Activated CD4-positive, CD25-positive, alpha-beta regulatory T cell treated with anti-CD3 and anti-CD28 coated beads, Interleukin-2, amount 50 U/mL, for 72 hours (primary cell): ENCODE data around the gene MRPS25.
"Not testable (repeated sequence)": the region's sequence is repeated elsewhere in the genome, so short reads cannot be mapped to it uniquely, and the experiment has no call there.

ENCODE experiments used
- DNase-seq: peaks from one replicate; pipeline ENCODE4 v3.0.0; 2021

Gene MRPS25

GRCh38 chr3:15042936-15043335 is 22.2 kb downstream of the MRPS25 start:
- DNase-seq, result no peak

- no peak for DNase-seq
Measured at GRCh38 chr3:15041950-15042349, 23.2 kb downstream of the MRPS25 start.

- DNase-seq, result no peak
Measured at GRCh38 chr3:15040844-15041243, 24.3 kb downstream of the MRPS25 start.

- no peak for DNase-seq
Measured at GRCh38 chr3:15038306-15038705, 26.8 kb downstream of the MRPS25 start.

- DNase-seq, result no peak
Measured at GRCh38 chr3:15033103-15033502, 32.0 kb downstream of the MRPS25 start.

GRCh38 chr3:15032650-15033049 is 32.5 kb downstream of the MRPS25 start:
- no peak for DNase-seq

- no peak for DNase-seq
Measured at GRCh38 chr3:15029625-15030024, 35.5 kb downstream of the MRPS25 start.

GRCh38 chr3:15023719-15024118 is 41.4 kb downstream of the MRPS25 start:
- no peak for DNase-seq

- no peak for DNase-seq
Measured at GRCh38 chr3:15023249-15023648, 41.9 kb downstream of the MRPS25 start.

GRCh38 chr3:15017191-15017590 is 47.9 kb downstream of the MRPS25 start:
- no peak for DNase-seq

GRCh38 chr3:15015456-15015855 is 49.7 kb downstream of the MRPS25 start:
- no peak for DNase-seq

- no peak for DNase-seq
Measured at GRCh38 chr3:15014606-15015328, 50.3 kb downstream of the MRPS25 start.

- DNase-seq, result no peak
Measured at GRCh38 chr3:15011174-15011573, 53.9 kb downstream of the MRPS25 start.

GRCh38 chr3:15010664-15011063 is 54.5 kb downstream of the MRPS25 start:
- DNase-seq, result no peak

GRCh38 chr3:15009167-15009566 is 55.9 kb downstream of the MRPS25 start:
- DNase-seq, result no peak

GRCh38 chr3:15007681-15008141 is 57.4 kb downstream of the MRPS25 start:
- DNase-seq, result no peak

GRCh38 chr3:14999182-14999581 is 65.9 kb downstream of the MRPS25 start:
- not testable (repeated sequence) for DNase-seq
